Measurements from ENCODE around the gene ABHD1. TPM values are rescaled to one million over a fixed set of nuclear protein-coding genes. Genes with fewer than 3 reads are reported as not detected.
A peak's percentile ranks its signal among the peaks of the same experiment; 100 is the strongest.

ABHD1 gene
- total RNA-seq, 1 donor from 2014 or later = 0.51 TPM

DNA sequence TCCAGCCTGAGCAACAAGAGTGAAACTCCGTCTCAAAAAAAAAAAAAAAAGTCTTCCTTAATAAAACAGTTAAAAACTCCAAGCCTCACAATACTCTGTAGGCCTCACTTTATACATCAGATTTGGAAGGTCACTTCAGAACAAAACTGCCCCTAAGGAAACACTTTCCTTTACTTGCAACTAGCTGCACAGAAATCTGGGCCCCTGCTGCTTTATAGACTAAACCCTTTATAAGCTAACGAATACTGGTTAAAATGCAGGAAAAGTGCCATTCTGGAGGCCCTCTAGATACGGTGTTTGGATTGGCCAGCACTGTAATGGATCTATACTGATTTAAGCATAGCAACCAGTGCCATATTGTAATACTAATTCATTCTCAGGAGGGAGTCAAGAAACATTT, 1.5 kb downstream of the ABHD1 start:
- no peak for DNase-seq (ENCODE audit: extremely low spot score, unreplicated experiment)
- Mint-ChIP-seq H3K4me3 (no peak overlapping the region), H3K9me3 (no peaks in the 10 kb centered on the region), H3K4me1 (ENCODE audit: unreplicated experiment) (peaks cover 8% of the 10 kb centered on the region), H3K27ac (no peak overlapping the region), H3K36me3 (peaks cover 8% of the 10 kb centered on the region), H3K27me3 (peaks cover 39% of the 10 kb centered on the region)
- TF ChIP-seq, protein P1, sequence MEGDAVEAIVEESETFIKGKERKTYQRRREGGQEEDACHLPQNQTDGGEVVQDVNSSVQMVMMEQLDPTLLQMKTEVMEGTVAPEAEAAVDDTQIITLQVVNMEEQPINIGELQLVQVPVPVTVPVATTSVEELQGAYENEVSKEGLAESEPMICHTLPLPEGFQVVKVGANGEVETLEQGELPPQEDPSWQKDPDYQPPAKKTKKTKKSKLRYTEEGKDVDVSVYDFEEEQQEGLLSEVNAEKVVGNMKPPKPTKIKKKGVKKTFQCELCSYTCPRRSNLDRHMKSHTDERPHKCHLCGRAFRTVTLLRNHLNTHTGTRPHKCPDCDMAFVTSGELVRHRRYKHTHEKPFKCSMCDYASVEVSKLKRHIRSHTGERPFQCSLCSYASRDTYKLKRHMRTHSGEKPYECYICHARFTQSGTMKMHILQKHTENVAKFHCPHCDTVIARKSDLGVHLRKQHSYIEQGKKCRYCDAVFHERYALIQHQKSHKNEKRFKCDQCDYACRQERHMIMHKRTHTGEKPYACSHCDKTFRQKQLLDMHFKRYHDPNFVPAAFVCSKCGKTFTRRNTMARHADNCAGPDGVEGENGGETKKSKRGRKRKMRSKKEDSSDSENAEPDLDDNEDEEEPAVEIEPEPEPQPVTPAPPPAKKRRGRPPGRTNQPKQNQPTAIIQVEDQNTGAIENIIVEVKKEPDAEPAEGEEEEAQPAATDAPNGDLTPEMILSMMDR (conservative IDR thresholded peaks at IDR 0.05) = no peak

DNA sequence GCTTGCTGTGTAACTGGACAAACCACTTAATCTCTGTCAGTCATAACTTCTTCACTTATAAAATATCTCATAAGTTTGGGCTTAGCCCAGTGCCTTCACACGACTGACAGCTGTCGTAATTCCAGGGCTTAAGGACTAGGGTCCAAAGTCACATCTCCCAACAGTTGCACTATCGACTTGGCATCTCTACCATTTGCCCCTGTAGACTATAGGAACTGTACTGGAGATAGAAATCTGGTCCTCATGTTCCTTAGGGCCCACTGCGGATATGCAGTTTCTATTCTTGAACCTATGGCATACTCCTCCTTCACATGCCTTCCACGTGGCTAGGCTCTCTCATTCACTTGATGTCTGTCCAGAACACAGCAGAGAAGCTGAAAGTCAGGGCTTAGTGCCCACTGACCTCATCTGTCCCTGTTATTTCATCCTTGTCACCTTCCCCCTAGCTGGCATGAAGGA, 2.7 kb downstream of the ABHD1 start:
- Mint-ChIP-seq H3K27me3 (peaks cover 31% of the 10 kb centered on the region), H3K4me3 (peak overlapping the region; percentile 40), H3K27ac (no peak overlapping the region), H3K36me3 (peaks cover 8% of the 10 kb centered on the region), H3K9me3 (no peaks in the 10 kb centered on the region), H3K4me1 (ENCODE audit: unreplicated experiment) (peaks cover 8% of the 10 kb centered on the region)
- no peak for DNase-seq (ENCODE audit: extremely low spot score, unreplicated experiment)
- TF ChIP-seq, protein P1 (conservative IDR thresholded peaks at IDR 0.05) = no peak

DNA sequence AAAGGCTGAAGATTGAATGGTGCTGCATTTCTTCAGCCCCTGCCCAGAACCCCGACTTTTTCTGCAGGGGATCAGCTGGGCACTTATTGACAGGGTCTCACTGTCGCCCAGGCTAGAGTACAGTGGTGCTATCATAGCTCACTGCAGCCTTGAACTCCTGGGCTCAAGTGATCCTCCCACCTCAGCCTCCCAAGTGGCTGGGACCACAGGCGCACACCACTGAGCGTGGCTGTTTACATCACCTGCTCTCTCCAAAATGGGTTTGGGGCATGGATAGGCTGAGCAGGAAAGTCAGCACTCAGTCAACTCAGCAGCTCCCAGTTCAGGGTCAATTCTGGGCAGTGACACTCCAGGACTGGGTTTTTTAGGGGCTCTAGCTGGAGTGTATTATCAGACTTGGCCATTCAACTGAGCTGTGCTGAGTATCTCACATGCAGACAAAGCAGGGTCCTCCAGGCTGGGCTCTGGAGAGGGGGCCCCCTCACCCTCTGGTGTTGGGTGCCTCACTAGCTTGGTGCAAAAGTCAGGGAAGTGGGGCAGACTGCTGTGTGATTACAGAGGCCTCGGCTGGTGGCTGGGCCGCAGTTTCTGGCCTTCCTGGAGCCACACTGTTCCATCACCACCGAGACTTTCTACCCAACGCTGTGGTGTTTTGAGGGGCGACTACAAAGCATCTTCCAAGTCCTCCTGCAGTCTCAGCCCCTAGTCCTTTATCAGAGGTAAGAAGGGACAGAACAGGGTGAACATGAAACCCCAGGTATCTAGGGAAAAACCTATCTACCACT, 4.5 kb downstream of the ABHD1 start:
- no peaks in the 10 kb centered on the region for H3K9me3 Mint-ChIP-seq
- peaks cover 13% of the 10 kb centered on the region for H3K27me3 Mint-ChIP-seq
- TF ChIP-seq, protein P1 (conservative IDR thresholded peaks at IDR 0.05) = no peak
- peaks cover 8% of the 10 kb centered on the region for H3K36me3 Mint-ChIP-seq
- DNase-seq (ENCODE audit: extremely low spot score, unreplicated experiment) = no peak
- H3K4me1 Mint-ChIP-seq (ENCODE audit: unreplicated experiment) = peaks cover 11% of the 10 kb centered on the region
- H3K27ac Mint-ChIP-seq = no peak overlapping the region
- H3K4me3 Mint-ChIP-seq = no peak overlapping the region

DNA sequence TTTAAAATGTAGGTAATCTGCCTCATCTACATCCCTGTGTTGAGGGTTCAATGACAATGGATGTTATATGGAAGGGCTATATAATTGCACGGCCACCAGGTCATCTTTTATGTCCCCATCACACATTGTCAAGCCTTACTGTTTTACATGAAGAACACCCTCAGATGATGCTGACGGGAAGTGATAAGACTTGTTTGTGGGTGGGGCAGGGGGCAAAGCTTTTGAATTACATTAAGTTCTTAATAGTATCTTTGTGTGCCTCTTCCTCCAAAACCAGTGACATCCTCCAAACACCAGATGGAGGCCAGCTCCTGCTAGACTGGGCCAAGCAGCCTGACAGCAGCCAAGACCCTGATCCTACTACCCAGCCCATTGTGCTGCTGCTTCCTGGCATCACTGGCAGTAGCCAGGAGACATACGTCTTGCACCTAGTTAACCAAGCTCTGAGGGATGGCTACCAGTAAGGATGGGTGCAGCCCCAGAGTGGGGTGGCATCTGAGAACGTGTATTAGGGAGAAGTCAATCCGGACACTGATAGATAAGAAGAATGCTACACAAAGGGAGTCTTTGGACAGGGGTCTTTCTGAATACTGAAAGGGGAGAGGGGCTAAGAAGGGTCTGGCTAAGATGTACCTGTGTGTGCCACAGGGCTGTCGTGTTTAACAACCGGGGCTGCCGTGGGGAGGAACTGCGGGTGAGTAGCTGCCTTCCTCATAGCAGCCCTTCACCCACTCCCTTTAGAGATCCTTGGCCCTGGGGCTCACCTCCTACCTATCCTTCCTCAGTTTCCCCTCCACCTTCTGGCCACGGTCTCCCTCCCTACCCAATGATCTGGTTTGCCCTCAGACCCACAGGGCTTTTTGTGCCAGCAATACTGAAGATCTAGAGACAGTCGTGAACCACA, 5.3 kb downstream of the ABHD1 start:
- Mint-ChIP-seq H3K27me3 (peaks cover 9% of the 10 kb centered on the region), H3K4me3 (peak overlapping the region; percentile 43), H3K9me3 (no peaks in the 10 kb centered on the region), H3K4me1 (ENCODE audit: unreplicated experiment) (peaks cover 16% of the 10 kb centered on the region), H3K27ac (no peak overlapping the region), H3K36me3 (peaks cover 8% of the 10 kb centered on the region)
- DNase-seq (ENCODE audit: extremely low spot score, unreplicated experiment) = no peak
- TF ChIP-seq, protein P1 (conservative IDR thresholded peaks at IDR 0.05) = no peak

DNA sequence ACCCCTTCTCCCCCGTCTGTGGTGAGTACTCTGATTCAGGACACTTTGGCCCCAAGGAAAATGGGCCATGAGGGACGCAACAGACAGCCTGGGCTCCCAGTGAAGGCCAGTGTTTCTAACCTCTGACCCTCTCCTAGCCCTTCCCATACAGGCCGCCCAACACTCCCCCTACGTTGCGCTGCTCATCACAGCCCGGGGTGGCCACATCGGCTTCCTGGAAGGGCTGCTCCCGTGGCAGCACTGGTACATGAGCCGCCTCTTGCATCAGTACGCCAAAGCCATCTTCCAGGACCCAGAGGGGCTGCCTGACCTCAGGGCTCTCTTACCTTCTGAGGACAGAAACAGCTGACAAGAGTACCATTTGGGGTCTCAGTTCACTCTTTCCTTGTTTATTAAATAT, 6.8 kb downstream of the ABHD1 start:
- Mint-ChIP-seq H3K36me3 (peaks cover 8% of the 10 kb centered on the region), H3K9me3 (no peaks in the 10 kb centered on the region), H3K27me3 (peaks cover 6% of the 10 kb centered on the region), H3K4me3 (no peak overlapping the region), H3K4me1 (ENCODE audit: unreplicated experiment) (peaks cover 16% of the 10 kb centered on the region), H3K27ac (no peak overlapping the region)
- TF ChIP-seq, protein P1 (conservative IDR thresholded peaks at IDR 0.05) = no peak
- no peak for DNase-seq (ENCODE audit: extremely low spot score, unreplicated experiment)

Measured in type B pancreatic cell (in vitro differentiated cells).